ENCODE data around the gene ENPP7. TPM values are rescaled to one million over a fixed set of nuclear protein-coding genes. Genes with fewer than 3 reads are reported as not detected.

Gene ENPP7
- total RNA-seq, 4 donors from 2014 or later: not detected

DNA sequence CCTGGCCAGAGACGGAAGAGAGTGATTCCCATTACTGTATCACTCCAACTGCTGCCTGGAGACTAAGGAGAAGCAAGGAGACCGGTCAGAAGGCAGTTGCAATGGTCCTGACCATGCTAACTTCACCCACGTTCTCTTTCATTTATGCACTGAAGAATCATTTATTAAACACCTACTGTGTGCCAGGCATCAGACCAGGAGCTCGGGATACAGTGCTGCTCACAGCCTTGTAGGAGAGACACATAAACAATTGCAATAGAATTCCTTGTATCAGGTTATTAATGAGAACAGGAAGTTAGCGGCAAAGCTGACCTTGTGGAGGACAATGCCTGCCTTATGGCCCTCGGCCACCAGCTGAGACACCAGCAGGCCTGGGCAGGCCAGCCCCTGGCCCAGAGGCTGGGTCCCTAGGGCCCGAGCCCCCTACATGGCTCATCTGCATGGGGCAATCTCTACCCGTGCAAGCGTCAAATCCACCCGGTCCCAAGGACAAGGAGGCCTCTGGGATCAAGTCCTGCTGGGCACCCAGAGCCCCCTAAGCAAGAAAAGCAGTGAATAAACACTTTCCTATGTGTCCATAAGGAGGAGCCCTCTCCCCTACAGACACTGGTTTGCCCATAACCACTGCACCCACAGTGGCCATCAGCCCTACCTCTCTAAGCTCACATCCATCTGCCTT is 8.6 kb upstream of the ENPP7 start:
- H3K27ac ChIP-seq: no peak overlapping the region
- no peak overlapping the region for H3K4me3 ChIP-seq
- no peaks in the 10 kb centered on the region for H3K36me3 ChIP-seq
- TF ChIP-seq POLR2A (IDR thresholded peaks at IDR 0.05): no peak
- TF ChIP-seq EP300 (IDR thresholded peaks at IDR 0.05): no peak
- TF ChIP-seq, protein P1, sequence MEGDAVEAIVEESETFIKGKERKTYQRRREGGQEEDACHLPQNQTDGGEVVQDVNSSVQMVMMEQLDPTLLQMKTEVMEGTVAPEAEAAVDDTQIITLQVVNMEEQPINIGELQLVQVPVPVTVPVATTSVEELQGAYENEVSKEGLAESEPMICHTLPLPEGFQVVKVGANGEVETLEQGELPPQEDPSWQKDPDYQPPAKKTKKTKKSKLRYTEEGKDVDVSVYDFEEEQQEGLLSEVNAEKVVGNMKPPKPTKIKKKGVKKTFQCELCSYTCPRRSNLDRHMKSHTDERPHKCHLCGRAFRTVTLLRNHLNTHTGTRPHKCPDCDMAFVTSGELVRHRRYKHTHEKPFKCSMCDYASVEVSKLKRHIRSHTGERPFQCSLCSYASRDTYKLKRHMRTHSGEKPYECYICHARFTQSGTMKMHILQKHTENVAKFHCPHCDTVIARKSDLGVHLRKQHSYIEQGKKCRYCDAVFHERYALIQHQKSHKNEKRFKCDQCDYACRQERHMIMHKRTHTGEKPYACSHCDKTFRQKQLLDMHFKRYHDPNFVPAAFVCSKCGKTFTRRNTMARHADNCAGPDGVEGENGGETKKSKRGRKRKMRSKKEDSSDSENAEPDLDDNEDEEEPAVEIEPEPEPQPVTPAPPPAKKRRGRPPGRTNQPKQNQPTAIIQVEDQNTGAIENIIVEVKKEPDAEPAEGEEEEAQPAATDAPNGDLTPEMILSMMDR (IDR thresholded peaks at IDR 0.05): no peak
- no peaks in the 10 kb centered on the region for H3K4me1 ChIP-seq
- WGBS, 2 donors: 56% methylated on average over 6 to 10 of the region's 10 CpGs
- DNase-seq (ENCODE audit: low spot score in 2 of 2): no peak
- peaks cover 0 to 3% of the 10 kb centered on the region in 2 donors for H3K27me3 ChIP-seq
- H3K9me3 ChIP-seq: no peaks in the 10 kb centered on the region

DNA sequence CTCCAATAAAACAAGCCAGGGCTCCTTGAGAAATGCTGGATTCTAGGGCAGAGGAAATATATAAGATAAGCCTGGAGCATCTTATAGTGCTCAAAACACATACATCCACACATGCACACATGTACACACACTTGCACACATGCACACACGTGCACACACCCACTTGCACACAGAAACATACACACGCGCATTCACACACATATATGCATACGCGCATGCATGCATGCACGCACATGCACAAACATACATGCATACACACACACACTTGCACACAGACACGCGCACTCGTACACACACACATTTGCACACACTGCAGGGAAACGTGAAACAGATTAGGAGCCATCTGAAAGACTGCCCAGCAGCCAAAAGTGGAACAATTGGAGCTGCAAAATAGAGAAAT is 8.0 kb upstream of the ENPP7 start:
- 78 to 87% methylated on average over 10 of the region's 10 CpGs for WGBS, 2 donors
- Histone ChIP-seq H3K4me3 (no peak overlapping the region), H3K27me3 (no peaks in the 10 kb centered on the region), H3K4me1 (no peaks in the 10 kb centered on the region), H3K36me3 (no peaks in the 10 kb centered on the region), H3K27ac (no peak overlapping the region), H3K9me3 (no peaks in the 10 kb centered on the region)
- no peak for DNase-seq (ENCODE audit: low spot score in 2 of 2)
- TF ChIP-seq POLR2A (IDR thresholded peaks at IDR 0.05) (no peak), EP300 (IDR thresholded peaks at IDR 0.05) (no peak)
- TF ChIP-seq, protein P1 (IDR thresholded peaks at IDR 0.05): no peak

- Histone ChIP-seq H3K27ac (peak overlapping the region in 1 of 4 donors; percentile 51), H3K36me3 (no peaks in the 10 kb centered on the region), H3K4me1 (peaks cover 0 to 12% (median 0%) of the 10 kb centered on the region in 4 donors), H3K9me3 (no peaks in the 10 kb centered on the region), H3K27me3 (no peaks in the 10 kb centered on the region), H3K4me3 (peak overlapping the region; percentile 29 to 46 (median 40))
- DNase-seq (ENCODE audit: low spot score in 2 of 2): peak; percentile 75 to 94
- WGBS, 2 donors: 44 to 51% methylated on average over 20 to 22 of the region's 22 CpGs
- TF ChIP-seq EP300 (IDR thresholded peaks at IDR 0.05): no peak
- TF ChIP-seq, protein P1 (IDR thresholded peaks at IDR 0.05): no peak
- TF ChIP-seq POLR2A (IDR thresholded peaks at IDR 0.05): no peak
Measured at GRCh38 chr17:79728169-79728907, 2.4 kb upstream of the ENPP7 start.

DNA sequence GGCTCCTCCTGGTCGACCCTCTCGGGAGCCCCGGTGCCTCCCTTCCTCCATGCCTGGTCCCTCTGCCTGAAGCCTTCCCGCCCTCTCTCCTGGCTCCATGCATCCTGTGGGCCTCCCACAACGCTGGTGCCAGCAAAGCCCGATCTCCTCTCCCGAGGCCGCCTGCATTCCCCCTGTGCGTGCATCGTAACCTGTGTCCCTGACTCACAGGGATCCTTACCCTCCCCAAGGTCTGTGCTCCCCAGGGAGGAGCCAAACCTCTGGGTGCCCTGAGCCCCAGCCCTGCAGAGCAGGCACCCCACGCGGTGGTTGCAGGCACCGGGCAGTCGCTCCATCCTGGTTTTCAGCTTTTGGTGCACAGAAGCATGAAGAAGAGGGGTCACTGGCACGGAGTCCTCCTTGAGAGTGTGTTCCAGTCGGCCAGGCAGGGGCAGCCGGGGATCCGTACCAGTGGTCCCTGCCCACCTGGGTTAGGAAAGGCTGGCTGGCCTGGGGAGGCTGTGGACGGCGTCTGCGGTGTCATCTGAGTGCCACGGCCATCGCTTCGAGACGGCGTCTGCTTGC is 1.8 kb upstream of the ENPP7 start:
- WGBS, 2 donors: 77% methylated on average over 25 to 26 of the region's 26 CpGs

More for the DNA sequence above, 1.8 kb upstream of the ENPP7 start:
- Histone ChIP-seq H3K27ac (no peak overlapping the region), H3K9me3 (no peaks in the 10 kb centered on the region), H3K27me3 (no peaks in the 10 kb centered on the region), H3K4me1 (peaks cover 0 to 12% (median 0%) of the 10 kb centered on the region in 4 donors), H3K36me3 (no peaks in the 10 kb centered on the region), H3K4me3 (peak overlapping the region in 3 of 4 donors; percentile 29 to 46 (median 40))
- no peak for DNase-seq (ENCODE audit: low spot score in 2 of 2)
- TF ChIP-seq EP300 (IDR thresholded peaks at IDR 0.05) (no peak), POLR2A (IDR thresholded peaks at IDR 0.05) (no peak)
- TF ChIP-seq, protein P1 (IDR thresholded peaks at IDR 0.05): no peak
